HepG2 (cell line): ENCODE data around the gene SIGLEC9. TPM values are rescaled to one million over a fixed set of nuclear protein-coding genes. Genes with fewer than 3 reads are reported as not detected.

Experiments
- ATAC-seq: fragments of 200-7000 bp; cut with Tn5 transposase; 3 replicates; pipeline ENCODE4 v1.9.1; 2020; ENCODE audit warnings: mild to moderate bottlenecking, moderate library complexity
- BruUV-seq: library from RNA; stranded (reverse); fragments of 400-500 nt; replicated peaks from 2 replicates; lab custom pipeline; 2021; lab: Mats Ljungman, UMichigan
- CTCF ChIA-PET: fragments of 300-600 bp; formaldehyde crosslinking; extraction: SDS; loops from one replicate; lab custom pipeline; 2021; ENCODE audit warnings: low total read pairs, inconsistent platforms, low intra/inter-chr PET ratio; lab: Yijun Ruan, JAX
- POLR2A ChIA-PET: fragments of 350-600 bp; sonication (Branson Sonifier 250); formaldehyde crosslinking; loops from one replicate; lab custom pipeline; 2020; ENCODE audit warnings: antibody characterized with exemption, inconsistent platforms; lab: Yijun Ruan, JAX
- DNase-seq: peaks from one replicate; pipeline ENCODE4 v3.0.0-alpha.2; 2015; ENCODE audit warnings: low spot score
- FAIRE-seq: peaks from 3 replicates; lab custom pipeline; 2011; peaks lifted over from hg19 to GRCh38; lab: Jason Lieb, UNC
- H2AFZ ChIP-seq: one replicate; pipeline ENCODE4 v1.6.1; 2011; ENCODE audit warnings: low read length, inconsistent platforms
- H3K27ac ChIP-seq: fragments of 300-600 bp; 3 replicates; pipeline ENCODE4 v1.8.0; 2011; ENCODE audit warnings: mixed run types, mild to moderate bottlenecking, mixed read lengths, low read length, inconsistent platforms; ENCODE audit not compliant: insufficient read depth; ENCODE audit errors: extremely low read length
- H3K27me3 ChIP-seq, 2 experiments: fragments of 200-600 bp in 1 of 2; 2 replicates in 1 of 2; 3 replicates in 1 of 2; pipeline versions ENCODE4 v1.6.0 to v1.8.0; 2011; ENCODE audit warnings: low read length in 2 of 2, mild to moderate bottlenecking in 2 of 2, moderate library complexity in 2 of 2, inconsistent platforms in 1 of 2; ENCODE audit not compliant: insufficient read depth in 2 of 2, control insufficient read depth in 1 of 2
- H3K36me3 ChIP-seq, 2 experiments: fragments of 200-600 bp in 1 of 2; replicated peaks in 1 of 2; 2 replicates in 1 of 2; 3 replicates in 1 of 2; pipeline versions ENCODE4 v1.5.1 to v1.8.0; 2011; ENCODE audit warnings: low read length in 2 of 2, inconsistent platforms in 1 of 2; ENCODE audit not compliant: insufficient read depth in 2 of 2, control insufficient read depth in 1 of 2
- H3K4me1 ChIP-seq: 2 replicates; pipeline ENCODE4 v1.5.1; 2012; ENCODE audit warnings: low read length, inconsistent platforms; ENCODE audit not compliant: insufficient read depth
- H3K4me2 ChIP-seq: 2 replicates; pipeline ENCODE4 v1.6.0; 2011; ENCODE audit warnings: low read depth, low read length, inconsistent platforms
- H3K4me3 ChIP-seq, 3 experiments: fragments of 200-600 bp in 1 of 3; sonication (generic), shearing (Covaris generic) in 1 of 3; replicated peaks in 1 of 3; 2 replicates each; pipeline ENCODE4 v1.5.1; 2011 to 2016; ENCODE audit warnings: low read length in 3 of 3, inconsistent platforms in 2 of 3, low read depth in 2 of 3, mild to moderate bottlenecking in 2 of 3, control low read depth in 1 of 3, mixed read lengths in 1 of 3; ENCODE audit not compliant: insufficient read depth in 1 of 3
- H3K79me2 ChIP-seq: one replicate; pipeline ENCODE4 v1.6.1; 2011; ENCODE audit warnings: low read length, inconsistent platforms; ENCODE audit not compliant: insufficient read depth
- H3K9ac ChIP-seq: 2 replicates; pipeline ENCODE4 v1.6.0; 2011; ENCODE audit warnings: mild to moderate bottlenecking, low read depth, low read length, inconsistent platforms; ENCODE audit not compliant: insufficient read depth
- H3K9me3 ChIP-seq: 2 replicates; pipeline ENCODE4 v1.5.1; 2012; ENCODE audit warnings: mild to moderate bottlenecking, low read length
- H4K20me1 ChIP-seq: 2 replicates; pipeline ENCODE4 v1.6.0; 2011; ENCODE audit warnings: inconsistent platforms, mild to moderate bottlenecking, low read length, moderate library complexity; ENCODE audit not compliant: insufficient read depth
- IKZF5 ChIP-seq: IDR thresholded peaks from 2 replicates; pipeline ENCODE4 v1.6.1; 2018; ENCODE audit warnings: missing genetic modification reagents, mild to moderate bottlenecking, missing compliant biosample characterization
- PRMT3 ChIP-seq: sonication (generic); formaldehyde crosslinking; IDR thresholded peaks from 2 replicates; pipeline ENCODE4 v1.8.1; 2022; ENCODE audit warnings: low read depth, mild to moderate bottlenecking, moderate library complexity, missing genetic modification reagents, borderline replicate concordance
- ZBTB7A ChIP-seq: sonication (generic); formaldehyde crosslinking; IDR thresholded peaks from 2 replicates; pipeline ENCODE4 v1.8.0; 2022; ENCODE audit warnings: mild to moderate bottlenecking, missing genetic modification reagents
- ZNF720 ChIP-seq: sonication (generic); formaldehyde crosslinking; IDR thresholded peaks from 2 replicates; pipeline ENCODE4 v1.4.0; 2020; ENCODE audit warnings: missing genetic modification reagents
- WGBS: methylation state at CpG from one replicate; pipeline ENCODE4 v1.1.6; 2017; ENCODE audit warnings: low lambda C conversion rate; 5-methylcytosine and 5-hydroxymethylcytosine counted together
- in situ Hi-C: cut with HindIII; loops from 2 replicates; pipeline ENCODE4 v1.10.0; 2017; ENCODE audit warnings: low pct_unique_long_range_greater_than_20kb; ENCODE audit not compliant: extremely low pct_ligation_motif_present
- intact Hi-C: fragments of 100-400 bp; cut with micrococcal nuclease; formaldehyde crosslinking; loops from one replicate; pipeline ENCODE4 v1.10.0; 2022; ENCODE audit not compliant: unreplicated experiment
- polyA plus RNA-seq, 8 experiments: library from polyadenylated mRNA; depleted of rRNA in 3 of 8; stranded (reverse) in 7 of 8; unstranded in 1 of 8; fragments of >200 nt; fragmentation: Illumina TruSeq in 4 of 8; extraction: Trizol in 4 of 8; gene quantifications; 2 replicates each; pipeline versions ENCODE4 v1.2.1 to v1.2.3, GENCODE V29; 2011 to 2016; ENCODE audit warnings: low read depth in 4 of 8, missing spikeins in 1 of 8, mixed read lengths in 1 of 8; ENCODE audit not compliant: insufficient read depth in 1 of 8
- total RNA-seq, 5 experiments: library from RNA; depleted of rRNA; stranded (reverse); fragments of >200 nt; fragmentation: Illumina TruSeq; extraction: Trizol; gene quantifications; 2 replicates each; pipeline ENCODE4 v1.2.3, GENCODE V29; 2016; ENCODE audit warnings: low read depth in 1 of 5
- TF ChIP-seq, protein P1 (sequence below): sonication (generic); formaldehyde crosslinking; IDR thresholded peaks from 2 replicates; pipeline ENCODE4 v1.4.0; 2020; ENCODE audit warnings: missing genetic modification reagents

SIGLEC9 gene
- total and polyA plus RNA-seq, 2 of the 13 experiments (the other 11 are each of a cell fraction or from before 2014, with no cell fraction given): not detected

DNA sequence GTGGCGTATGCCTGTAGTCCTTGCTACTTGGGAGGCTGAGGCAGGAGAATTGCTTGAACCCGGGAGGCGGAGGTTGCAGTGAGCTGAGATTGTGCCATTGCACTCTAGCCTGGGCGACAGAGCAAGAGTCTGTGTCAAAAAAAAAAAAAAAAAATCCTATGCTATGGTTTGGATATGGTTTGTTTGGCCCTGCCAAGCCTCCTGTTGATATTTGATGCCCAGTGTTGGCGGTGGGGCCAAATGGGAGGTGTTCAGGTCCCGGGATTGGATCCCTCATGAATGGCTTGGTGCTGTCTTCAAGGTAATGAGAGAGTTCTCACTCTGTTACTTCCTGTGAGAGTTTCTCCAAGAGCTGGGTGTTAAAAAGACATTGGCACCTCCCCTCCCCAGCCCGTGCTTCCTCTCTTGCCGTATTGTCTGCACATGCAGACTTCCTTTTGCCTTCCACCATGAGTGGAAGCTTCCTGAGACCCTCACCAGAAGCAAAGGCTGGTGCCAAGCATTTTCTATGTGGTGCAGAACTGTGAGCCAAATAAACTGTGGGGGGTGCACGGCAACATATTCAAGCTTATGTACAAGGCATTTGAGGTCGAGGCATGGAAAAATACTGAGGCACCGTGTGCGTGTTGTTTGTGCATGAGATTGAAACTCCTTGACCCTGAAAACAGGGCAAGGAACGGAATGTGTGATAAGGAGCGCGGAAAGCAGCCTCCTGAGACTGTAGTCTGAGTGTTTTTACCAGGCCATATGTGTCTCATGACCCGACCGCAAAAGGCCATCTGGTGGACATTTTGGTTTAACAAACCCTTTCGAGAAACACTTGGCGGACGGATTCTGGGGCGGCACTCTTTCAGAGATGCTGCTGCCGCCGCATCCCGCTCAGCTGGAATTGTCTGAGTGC lies 7.3 kb downstream of the SIGLEC9 start:
- 39% methylated on average over 24 of the region's 24 CpGs for WGBS
- no peak for ATAC-seq
- BruUV-seq: no TSS peak
- no peak for FAIRE-seq
- Histone ChIP-seq H3K27ac (no peak overlapping the region), H3K4me1 (no peaks in the 10 kb centered on the region), H3K9ac (no peak overlapping the region), H2AFZ (no peak overlapping the region), H3K79me2 (no peaks in the 10 kb centered on the region), H4K20me1 (no peaks in the 10 kb centered on the region), H3K36me3 (no peaks in the 10 kb centered on the region), H3K4me2 (no peak overlapping the region), H3K4me3 (no peak overlapping the region), H3K9me3 (no peaks in the 10 kb centered on the region), H3K27me3 (peaks cover under 1 to 30% of the 10 kb centered on the region in 2 experiments; a peak in 4 of 5 replicates)
- in situ Hi-C loops: no loop called here
- TF ChIP-seq ZNF720 (CRISPR knock-in tag) (no peak), ZBTB7A (no peak), PRMT3 (CRISPR knock-in tag) (no peak), IKZF5 (CRISPR knock-in tag) (no peak)
- TF ChIP-seq, protein P1, sequence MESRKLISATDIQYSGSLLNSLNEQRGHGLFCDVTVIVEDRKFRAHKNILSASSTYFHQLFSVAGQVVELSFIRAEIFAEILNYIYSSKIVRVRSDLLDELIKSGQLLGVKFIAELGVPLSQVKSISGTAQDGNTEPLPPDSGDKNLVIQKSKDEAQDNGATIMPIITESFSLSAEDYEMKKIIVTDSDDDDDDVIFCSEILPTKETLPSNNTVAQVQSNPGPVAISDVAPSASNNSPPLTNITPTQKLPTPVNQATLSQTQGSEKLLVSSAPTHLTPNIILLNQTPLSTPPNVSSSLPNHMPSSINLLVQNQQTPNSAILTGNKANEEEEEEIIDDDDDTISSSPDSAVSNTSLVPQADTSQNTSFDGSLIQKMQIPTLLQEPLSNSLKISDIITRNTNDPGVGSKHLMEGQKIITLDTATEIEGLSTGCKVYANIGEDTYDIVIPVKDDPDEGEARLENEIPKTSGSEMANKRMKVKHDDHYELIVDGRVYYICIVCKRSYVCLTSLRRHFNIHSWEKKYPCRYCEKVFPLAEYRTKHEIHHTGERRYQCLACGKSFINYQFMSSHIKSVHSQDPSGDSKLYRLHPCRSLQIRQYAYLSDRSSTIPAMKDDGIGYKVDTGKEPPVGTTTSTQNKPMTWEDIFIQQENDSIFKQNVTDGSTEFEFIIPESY (CRISPR knock-in tag): 0 out of 2 replicates have a peak, but pooled peaks have one; percentile 26
- POLR2A ChIA-PET: interaction anchor here (0.7 kb wide), 1 partner anchor 215 kb away, joined by 3 read pairs; no protein-coding TSS in a partner anchor
- CTCF ChIA-PET: no interaction called here
- DNase-seq: no peak
- intact Hi-C loops: no loop called here
